ENCODE measurements around the gene LGR6. TPM values are rescaled to one million over a fixed set of nuclear protein-coding genes. Genes with fewer than 3 reads are reported as not detected.

The LGR6 gene
- total and polyA plus RNA-seq, 2 of the 4 experiments (the other 2 are of a cell fraction) = not detected

- Histone ChIP-seq H3K18ac (ENCODE audit: low read depth, low read length) (no peak overlapping the region), H3K36me3 (ENCODE audit: control insufficient read depth, insufficient read depth, low read length) (no peaks in the 10 kb centered on the region), H3K27me3 (ENCODE audit: control insufficient read depth, insufficient read depth, low read length) (peaks cover 51% of the 10 kb centered on the region), H3K14ac (replicated peaks; ENCODE audit: low read depth, low read length) (no peak overlapping the region), H4K8ac (ENCODE audit: low read depth in 2 of 2, low read length in 2 of 2) (no peak overlapping the region), H3K23ac (ENCODE audit: low read depth, low read length) (no peak overlapping the region; the same call in 1 of the 2 replicates), H2BK120ac (ENCODE audit: low read depth, low read length) (no peak overlapping the region), H4K5ac (ENCODE audit: low read depth, low read length) (no peak overlapping the region), H3K4ac (ENCODE audit: low read depth, low read length) (no peak overlapping the region), H4K20me1 (ENCODE audit: insufficient read depth, low read length) (no peaks in the 10 kb centered on the region), H3K79me1 (ENCODE audit: low read depth in 1 of 2, low read length in 2 of 2) (no peaks in the 10 kb centered on the region), H2AFZ (replicated peaks; ENCODE audit: low read length, poor library complexity) (no peak overlapping the region), H3K27ac (ENCODE audit: insufficient read depth, low read length) (no peak overlapping the region), H3K4me2 (ENCODE audit: low read depth, low read length) (no peak overlapping the region), H3K9me1 (ENCODE audit: insufficient read depth, low read length) (0 out of 2 replicates have a peak, but pooled peaks cover 3% of the 10 kb centered on the region), H2BK20ac (ENCODE audit: low read depth, low read length) (no peak overlapping the region), H3K4me1 (ENCODE audit: control insufficient read depth, insufficient read depth, low read length) (no peaks in the 10 kb centered on the region), H4K91ac (ENCODE audit: insufficient read depth, low read depth, low read length) (no peak overlapping the region), H3K9ac (ENCODE audit: low read depth, low read length) (no peak overlapping the region), H2BK15ac (ENCODE audit: low read depth, low read length) (no peak overlapping the region), H2AK9ac (replicated peaks; ENCODE audit: low read depth, low read length, poor library complexity) (no peak overlapping the region), H3K4me3 (ENCODE audit: insufficient read depth, low read depth, low read length) (no peak overlapping the region), H3K56ac (ENCODE audit: extremely low read depth, insufficient read depth, low read length) (no peak overlapping the region), H2BK5ac (ENCODE audit: low read depth, low read length, poor library complexity, severe bottlenecking) (no peak overlapping the region), H2AK5ac (ENCODE audit: low read depth, low read length) (no peak overlapping the region), H3K9me3 (ENCODE audit: control insufficient read depth, insufficient read depth, low read length) (no peaks in the 10 kb centered on the region)
- ChIA-PET CTCF (no interaction called here), POLR2A (ENCODE audit: unreplicated experiment) (no interaction called here)
- WGBS, 2 experiments (ENCODE audit: extremely low coverage in 2 of 2, insufficient read length in 1 of 2) = 67% methylated on average over 1 of the region's 3 CpGs; no CpG with 5 or more reads in 1 of the 2 experiments
- in situ Hi-C loops (cut with MboI; ENCODE audit: low sequenced_read_pairs) = no loop called here
- intact Hi-C loops (cut with micrococcal nuclease) = no loop called here
- no TSS peak for BruUV-seq (replicated peaks)
- dilution Hi-C loops (cut with HindIII; ENCODE audit: low sequenced_read_pairs, unreplicated experiment) = no loop called here
- DNase-seq = no peak
- no peak for ATAC-seq (ENCODE audit: low read depth)
- TF ChIP-seq MAFK (IDR thresholded peaks at IDR 0.05; ENCODE audit: low read depth, low read length) = no peak
- TF ChIP-seq RAD21 (IDR thresholded peaks at IDR 0.05; ENCODE audit: low read length) = no peak
- TF ChIP-seq ELK1 (IDR thresholded peaks at IDR 0.05; ENCODE audit: borderline replicate concordance, low read depth, low read length) = no peak
- no peak for TF ChIP-seq NFE2L2 (IDR thresholded peaks at IDR 0.05; ENCODE audit: low read depth, low read length)
- no peak for TF ChIP-seq SMC3 (IDR thresholded peaks at IDR 0.05; ENCODE audit: low read depth, low read length)
- TF ChIP-seq MXI1 (IDR thresholded peaks at IDR 0.05; ENCODE audit: borderline replicate concordance, low read depth, low read length) = no peak
- no peak for TF ChIP-seq CHD1 (IDR thresholded peaks at IDR 0.05; ENCODE audit: low read depth, low read length)
- no peak for TF ChIP-seq RCOR1 (IDR thresholded peaks at IDR 0.05; ENCODE audit: insufficient replicate concordance, low read length)
- TF ChIP-seq POLR2A (IDR thresholded peaks at IDR 0.05; ENCODE audit: low read depth, low read length) = no peak
- no peak for TF ChIP-seq CEBPB (IDR thresholded peaks at IDR 0.05; ENCODE audit: low read depth, low read length)
- TF ChIP-seq MAZ (IDR thresholded peaks at IDR 0.05; ENCODE audit: borderline replicate concordance, low read depth, low read length) = no peak
- TF ChIP-seq RFX5 (IDR thresholded peaks at IDR 0.05; ENCODE audit: low read depth, low read length) = no peak
- TF ChIP-seq USF2 (IDR thresholded peaks at IDR 0.05; ENCODE audit: low read depth, low read length) = no peak
- TF ChIP-seq FOS (IDR thresholded peaks at IDR 0.05; ENCODE audit: low read depth, low read length) = no peak
- no peak for TF ChIP-seq CTCF (conservative IDR thresholded peaks at IDR 0.05; ENCODE audit: low read depth, low read length)
- no peak for TF ChIP-seq BHLHE40 (IDR thresholded peaks at IDR 0.05; ENCODE audit: low read depth, low read length)
Observed at GRCh38 chr1:202243006-202243405, 49.4 kb downstream of the LGR6 start.
